Fibroblast of villous mesenchyme (primary cell): ENCODE data around the gene ATAD3C. TPM values are rescaled to one million over a fixed set of nuclear protein-coding genes. Genes with fewer than 3 reads are reported as not detected.

Experiments used
- DNase-seq: peaks from one replicate; pipeline ENCODE4 v3.0.0-alpha.2; 2010; ENCODE audit warnings: low read depth
- H3K4me3 ChIP-seq: 2 replicates; pipeline ENCODE4 v1.5.1; 2011; ENCODE audit warnings: low read depth, mild to moderate bottlenecking, low read length
- total RNA-seq: library from RNA; depleted of rRNA; stranded (reverse); fragments of >200 nt; gene quantifications from 2 replicates; pipeline ENCODE4 v1.2.3, GENCODE V29; 2012
- TF ChIP-seq, protein P1 (sequence below): IDR thresholded peaks from 2 replicates; pipeline ENCODE4 v1.5.1; 2012; ENCODE audit warnings: low read depth, mild to moderate bottlenecking, low read length; ENCODE audit not compliant: insufficient read depth

ATAD3C gene
- total RNA-seq, 1 donor, result under 0.01 TPM

DNA sequence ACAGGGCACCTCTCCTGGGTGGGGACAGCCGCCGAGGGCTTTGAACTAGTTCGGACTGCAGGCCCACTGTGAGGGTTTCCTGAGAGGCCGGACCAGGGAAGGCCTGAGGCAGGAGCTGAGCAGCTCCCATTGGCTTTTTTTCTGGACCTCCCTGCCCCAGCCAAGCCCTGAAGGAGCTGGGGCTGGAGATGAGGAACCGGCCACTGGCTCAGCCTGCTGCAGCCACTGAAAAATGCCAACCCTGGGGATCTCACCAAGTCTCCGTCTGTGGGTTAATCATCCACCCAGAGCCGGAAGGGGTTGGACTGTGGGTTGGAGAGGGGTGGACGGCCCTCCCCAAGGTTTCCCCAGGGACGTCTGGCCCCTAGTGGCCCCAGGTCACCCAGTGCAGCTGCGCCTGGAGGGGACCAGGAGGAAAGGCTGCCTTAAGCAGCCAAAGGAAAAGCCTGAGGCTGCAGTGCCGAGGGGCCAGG is 11.5 kb upstream of the ATAD3C start:
- no peak overlapping the region for H3K4me3 ChIP-seq
- TF ChIP-seq, protein P1, sequence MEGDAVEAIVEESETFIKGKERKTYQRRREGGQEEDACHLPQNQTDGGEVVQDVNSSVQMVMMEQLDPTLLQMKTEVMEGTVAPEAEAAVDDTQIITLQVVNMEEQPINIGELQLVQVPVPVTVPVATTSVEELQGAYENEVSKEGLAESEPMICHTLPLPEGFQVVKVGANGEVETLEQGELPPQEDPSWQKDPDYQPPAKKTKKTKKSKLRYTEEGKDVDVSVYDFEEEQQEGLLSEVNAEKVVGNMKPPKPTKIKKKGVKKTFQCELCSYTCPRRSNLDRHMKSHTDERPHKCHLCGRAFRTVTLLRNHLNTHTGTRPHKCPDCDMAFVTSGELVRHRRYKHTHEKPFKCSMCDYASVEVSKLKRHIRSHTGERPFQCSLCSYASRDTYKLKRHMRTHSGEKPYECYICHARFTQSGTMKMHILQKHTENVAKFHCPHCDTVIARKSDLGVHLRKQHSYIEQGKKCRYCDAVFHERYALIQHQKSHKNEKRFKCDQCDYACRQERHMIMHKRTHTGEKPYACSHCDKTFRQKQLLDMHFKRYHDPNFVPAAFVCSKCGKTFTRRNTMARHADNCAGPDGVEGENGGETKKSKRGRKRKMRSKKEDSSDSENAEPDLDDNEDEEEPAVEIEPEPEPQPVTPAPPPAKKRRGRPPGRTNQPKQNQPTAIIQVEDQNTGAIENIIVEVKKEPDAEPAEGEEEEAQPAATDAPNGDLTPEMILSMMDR, result no peak
- no peak for DNase-seq

GRCh38 chr1:1438531-1439381 is 10.7 kb upstream of the ATAD3C start:
- H3K4me3 ChIP-seq, result no peak overlapping the region
- DNase-seq, result no peak
- TF ChIP-seq, protein P1, result no peak

DNA sequence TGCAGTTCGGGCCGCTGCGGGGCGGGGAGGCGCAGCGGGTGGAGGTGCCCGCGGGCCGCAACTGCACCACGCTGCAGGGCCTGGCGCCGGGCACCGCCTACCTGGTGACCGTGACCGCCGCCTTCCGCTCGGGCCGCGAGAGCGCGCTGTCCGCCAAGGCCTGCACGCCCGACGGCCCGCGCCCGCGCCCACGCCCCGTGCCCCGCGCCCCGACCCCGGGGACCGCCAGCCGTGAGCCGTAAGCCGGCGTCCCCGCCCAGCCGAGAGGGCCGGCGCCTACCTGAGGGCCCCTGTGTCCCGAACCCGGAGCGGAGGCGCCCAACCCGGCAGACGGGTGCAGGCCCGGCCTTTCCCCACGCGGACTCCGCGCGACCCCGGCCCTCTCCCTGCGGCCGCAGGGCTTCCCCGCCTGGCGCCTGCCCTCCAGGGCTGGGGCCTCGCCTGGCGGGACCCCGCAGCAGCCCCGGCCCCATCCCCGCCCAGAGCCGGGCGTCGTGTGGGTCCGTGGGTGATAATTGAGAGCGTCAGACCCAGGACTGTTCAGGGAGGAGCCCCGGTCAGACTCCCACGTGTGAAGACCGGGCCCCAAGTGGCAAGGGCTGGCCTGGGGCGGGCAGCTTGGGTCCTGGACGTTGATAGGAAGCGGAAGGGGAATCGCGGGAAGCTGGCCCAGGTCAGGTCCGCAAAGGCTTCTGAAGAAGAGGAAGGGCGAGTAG is 9.8 kb upstream of the ATAD3C start:
- no peak overlapping the region for H3K4me3 ChIP-seq
- TF ChIP-seq, protein P1, result no peak
- no peak for DNase-seq

DNA sequence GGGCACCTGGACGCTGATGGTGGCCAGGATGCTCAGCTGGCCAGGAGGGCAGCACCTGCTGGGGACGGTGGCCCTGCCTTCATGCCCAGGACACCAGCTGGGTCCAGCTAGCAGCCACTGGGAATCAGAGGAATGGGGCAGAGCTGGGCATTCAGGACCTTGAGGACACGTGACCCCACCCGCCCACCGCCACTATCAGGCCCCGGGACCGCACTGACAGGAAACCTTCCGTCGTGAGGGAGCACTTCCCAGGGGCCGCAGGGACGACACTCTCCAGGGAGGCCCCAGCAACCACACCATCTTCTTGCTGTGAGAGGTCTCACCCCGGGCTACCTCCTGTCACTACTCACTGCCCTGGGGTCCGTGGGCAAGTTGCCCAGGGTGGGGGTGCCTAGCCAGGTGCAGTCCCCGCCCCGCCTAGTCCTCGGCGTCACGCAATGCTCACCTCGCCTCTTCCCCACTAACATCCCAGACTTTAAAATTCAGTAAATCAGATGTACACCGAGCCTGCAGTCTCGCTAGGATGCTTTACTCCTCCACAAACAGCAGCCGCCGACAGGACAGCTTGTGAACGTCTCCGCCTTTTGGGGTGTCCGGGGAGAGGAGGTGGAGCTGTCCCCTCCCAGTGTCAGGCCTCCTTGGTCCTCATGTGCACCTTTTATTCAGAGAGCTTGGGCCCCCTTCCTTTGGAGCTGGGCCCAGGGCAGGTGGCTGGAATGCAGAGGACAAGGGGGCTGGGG is 9.1 kb upstream of the ATAD3C start:
- no peak for DNase-seq
- TF ChIP-seq, protein P1, result no peak
- no peak overlapping the region for H3K4me3 ChIP-seq

GRCh38 chr1:1441002-1441888 is 8.2 kb upstream of the ATAD3C start:
- TF ChIP-seq, protein P1, result peak; percentile 94
- H3K4me3 ChIP-seq, result no peak overlapping the region

More at GRCh38 chr1:1441002-1441888, 8.2 kb upstream of the ATAD3C start:
- DNase-seq, result peak; percentile 36
